ENCODE results near the gene DCLK1.

GRCh38 chr13:36029166-36029565 is 102.0 kb downstream of the DCLK1 start:
- TF ChIP-seq POLR2AphosphoS5 (IDR thresholded peaks at IDR 0.05; ENCODE audit: low read depth) (no peak), REST (IDR thresholded peaks at IDR 0.05; ENCODE audit: insufficient replicate concordance, low read depth) (no peak), GABPA (IDR thresholded peaks at IDR 0.05; ENCODE audit: low read depth) (no peak)
- TF ChIP-seq, protein P1, sequence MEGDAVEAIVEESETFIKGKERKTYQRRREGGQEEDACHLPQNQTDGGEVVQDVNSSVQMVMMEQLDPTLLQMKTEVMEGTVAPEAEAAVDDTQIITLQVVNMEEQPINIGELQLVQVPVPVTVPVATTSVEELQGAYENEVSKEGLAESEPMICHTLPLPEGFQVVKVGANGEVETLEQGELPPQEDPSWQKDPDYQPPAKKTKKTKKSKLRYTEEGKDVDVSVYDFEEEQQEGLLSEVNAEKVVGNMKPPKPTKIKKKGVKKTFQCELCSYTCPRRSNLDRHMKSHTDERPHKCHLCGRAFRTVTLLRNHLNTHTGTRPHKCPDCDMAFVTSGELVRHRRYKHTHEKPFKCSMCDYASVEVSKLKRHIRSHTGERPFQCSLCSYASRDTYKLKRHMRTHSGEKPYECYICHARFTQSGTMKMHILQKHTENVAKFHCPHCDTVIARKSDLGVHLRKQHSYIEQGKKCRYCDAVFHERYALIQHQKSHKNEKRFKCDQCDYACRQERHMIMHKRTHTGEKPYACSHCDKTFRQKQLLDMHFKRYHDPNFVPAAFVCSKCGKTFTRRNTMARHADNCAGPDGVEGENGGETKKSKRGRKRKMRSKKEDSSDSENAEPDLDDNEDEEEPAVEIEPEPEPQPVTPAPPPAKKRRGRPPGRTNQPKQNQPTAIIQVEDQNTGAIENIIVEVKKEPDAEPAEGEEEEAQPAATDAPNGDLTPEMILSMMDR (IDR thresholded peaks at IDR 0.05; ENCODE audit: insufficient read depth, low read length): no peak
